HG02798 (cell line): ENCODE results near the gene ZNF837.
"Not testable (repeated sequence)": the region's sequence is repeated elsewhere in the genome, so short reads cannot be mapped to it uniquely, and the experiment has no call there.

Experiments used
- ATAC-seq: cut with Tn5 transposase; IDR thresholded peaks from one replicate; pipeline ENCODE4 v1.9.1; 2021; ENCODE audit warnings: mild to moderate bottlenecking; ENCODE audit not compliant: unreplicated experiment, poor library complexity

The ZNF837 gene

GRCh38 chr19:58396691-58397532, 16.1 kb upstream of the ZNF837 start:
- ATAC-seq, result no peak

GRCh38 chr19:58395979-58396627, 15.3 kb upstream of the ZNF837 start:
- ATAC-seq, result no peak

- ATAC-seq, result no peak
Measured at GRCh38 chr19:58395220-58395978, 14.6 kb upstream of the ZNF837 start, which contains the start of gene RNF225. Gene RNF225 (plus strand): TSS chr19:58395656. CDS start chr19:58396090, 434 bp downstream.

GRCh38 chr19:58394821-58395219, 14.0 kb upstream of the ZNF837 start:
- ATAC-seq, result no peak

GRCh38 chr19:58393725-58394033, 12.8 kb upstream of the ZNF837 start:
- no peak for ATAC-seq

GRCh38 chr19:58392945-58393724, 12.3 kb upstream of the ZNF837 start:
- no peak for ATAC-seq

GRCh38 chr19:58388175-58388526, 7.3 kb upstream of the ZNF837 start:
- ATAC-seq, result no peak

- ATAC-seq, result no peak
Measured at GRCh38 chr19:58387338-58388174, 6.7 kb upstream of the ZNF837 start.

- ATAC-seq, result peak; percentile 91
Measured at GRCh38 chr19:58386576-58387337, 5.9 kb upstream of the ZNF837 start, which contains the start of gene RPS5. Gene RPS5 (plus strand): TSS chr19:58387269. CDS start chr19:58388138, 869 bp downstream.

GRCh38 chr19:58385891-58386575, 5.2 kb upstream of the ZNF837 start:
- ATAC-seq, result peak; percentile 2

- no peak for ATAC-seq
Measured at GRCh38 chr19:58385313-58385890, 4.6 kb upstream of the ZNF837 start.

- ATAC-seq, result no peak
Measured at GRCh38 chr19:58382997-58383603, 2.3 kb upstream of the ZNF837 start.

GRCh38 chr19:58381460-58382212, 806 bp upstream of the ZNF837 start:
- ATAC-seq, result no peak

GRCh38 chr19:58380037-58380661, 681 bp downstream of the ZNF837 start:
- ATAC-seq, result no peak

- ATAC-seq, result no peak
Measured at GRCh38 chr19:58379246-58379645, 1.6 kb downstream of the ZNF837 start.

GRCh38 chr19:58376724-58377123, 4.1 kb downstream of the ZNF837 start:
- ATAC-seq, result not testable (repeated sequence)
